Measurements from ENCODE around the gene IPPK.
"Not testable (repeated sequence)": the region's sequence is repeated elsewhere in the genome, so short reads cannot be mapped to it uniquely, and the experiment has no call there.

The IPPK gene

GRCh38 chr9:92592537-92592936, 77.4 kb downstream of the IPPK start:
- no peak overlapping the region for H3K4me3 ChIP-seq (replicated peaks in 1 of 2; ENCODE audit: low read depth in 2 of 2, low read length in 2 of 2)
- TF ChIP-seq CTCF (IDR thresholded peaks at IDR 0.05; ENCODE audit: low read depth, low read length): no peak
- DNase-seq (ENCODE audit: low read depth in 2 of 2): no peak

- peak; percentile 62 to 88 for DNase-seq (ENCODE audit: low read depth in 2 of 2)
- TF ChIP-seq CTCF (IDR thresholded peaks at IDR 0.05; ENCODE audit: low read depth, low read length): no peak
- H3K4me3 ChIP-seq (replicated peaks in 1 of 2; ENCODE audit: low read depth in 2 of 2, low read length in 2 of 2): no peak overlapping the region
Measured at GRCh38 chr9:92590377-92590776, 79.6 kb downstream of the IPPK start.

- H3K4me3 ChIP-seq (replicated peaks in 1 of 2; ENCODE audit: low read depth in 2 of 2, low read length in 2 of 2): no peak overlapping the region
- no peak for DNase-seq (ENCODE audit: low read depth in 2 of 2)
- TF ChIP-seq CTCF (IDR thresholded peaks at IDR 0.05; ENCODE audit: low read depth, low read length): no peak
Measured at GRCh38 chr9:92589923-92590322, 80.0 kb downstream of the IPPK start.

- peak; percentile 15 to 16 for DNase-seq (ENCODE audit: low read depth in 2 of 2)
- no peak overlapping the region for H3K4me3 ChIP-seq (replicated peaks in 1 of 2; ENCODE audit: low read depth in 2 of 2, low read length in 2 of 2)
- TF ChIP-seq CTCF (IDR thresholded peaks at IDR 0.05; ENCODE audit: low read depth, low read length): no peak
Measured at GRCh38 chr9:92576175-92576574, 93.8 kb downstream of the IPPK start.

GRCh38 chr9:92573612-92574011, 96.3 kb downstream of the IPPK start:
- H3K4me3 ChIP-seq (replicated peaks in 1 of 2; ENCODE audit: low read depth in 2 of 2, low read length in 2 of 2); DNase-seq (ENCODE audit: low read depth in 2 of 2): not testable (repeated sequence)

- not testable (repeated sequence) for DNase-seq (ENCODE audit: low read depth in 2 of 2); H3K4me3 ChIP-seq (replicated peaks in 1 of 2; ENCODE audit: low read depth in 2 of 2, low read length in 2 of 2)
Measured at GRCh38 chr9:92571871-92572270, 98.1 kb downstream of the IPPK start.

- DNase-seq (ENCODE audit: low read depth in 2 of 2): peak in 1 of 2 donors; percentile 9
- TF ChIP-seq CTCF (IDR thresholded peaks at IDR 0.05; ENCODE audit: low read depth, low read length): no peak
- no peak overlapping the region for H3K4me3 ChIP-seq (replicated peaks in 1 of 2; ENCODE audit: low read depth in 2 of 2, low read length in 2 of 2)
Measured at GRCh38 chr9:92564982-92565381, 104.9 kb downstream of the IPPK start.

- DNase-seq (ENCODE audit: low read depth in 2 of 2): no peak
- H3K4me3 ChIP-seq (replicated peaks in 1 of 2; ENCODE audit: low read depth in 2 of 2, low read length in 2 of 2): no peak overlapping the region
- TF ChIP-seq CTCF (IDR thresholded peaks at IDR 0.05; ENCODE audit: low read depth, low read length): no peak
Measured at GRCh38 chr9:92564504-92564903, 105.4 kb downstream of the IPPK start.

All from cardiac fibroblast (primary cell).